K562 (cell line): ENCODE results near the gene MCC. TPM values are rescaled to one million over a fixed set of nuclear protein-coding genes. Genes with fewer than 3 reads are reported as not detected.

Experiments
- ATAC-seq: fragments of 200-7000 bp; cut with Tn5 transposase; 3 replicates; pipeline ENCODE4 v1.9.1; 2020; ENCODE audit warnings: moderate library complexity
- BruUV-seq: library from RNA; stranded (reverse); fragments of 400-500 nt; replicated peaks from 2 replicates; lab custom pipeline; 2021; lab: Mats Ljungman, UMichigan
- CTCF ChIA-PET: fragments of 300-600 bp; formaldehyde crosslinking; extraction: SDS; loops from one replicate; lab custom pipeline; 2021; ENCODE audit warnings: low intra/inter-chr PET ratio; lab: Yijun Ruan, JAX
- POLR2A ChIA-PET: fragments of 300-600, 350-650 bp; sonication (Branson Sonifier 250); formaldehyde crosslinking; extraction: SDS; loops from one replicate; lab custom pipeline; 2021; ENCODE audit warnings: antibody characterized with exemption, inconsistent platforms; lab: Yijun Ruan, JAX
- DNase-seq, 4 experiments: peaks; one replicate each; pipeline versions ENCODE4 v3.0.0 to v3.0.0-alpha.2; 2011 to 2018; ENCODE audit warnings: low spot score in 3 of 4, mixed read lengths in 3 of 4; ENCODE audit errors: extremely low read depth in 1 of 4
- FAIRE-seq: peaks from 2 replicates; lab custom pipeline; 2011; peaks lifted over from hg19 to GRCh38; lab: Jason Lieb, UNC
- H2AFZ ChIP-seq: 2 replicates; pipeline ENCODE4 v1.6.0; 2011; ENCODE audit warnings: low read depth, low read length, control low read depth, inconsistent platforms
- H3K27ac ChIP-seq: fragments of 200-600 bp; 3 replicates; pipeline ENCODE4 v1.8.0; 2011; ENCODE audit warnings: low read depth, mild to moderate bottlenecking, control low read depth, inconsistent platforms, low read length, moderate library complexity, mixed read lengths; ENCODE audit errors: extremely low read depth
- H3K27me3 ChIP-seq, 2 experiments: fragments of 300-600 bp in 1 of 2; 2 replicates in 1 of 2; 3 replicates in 1 of 2; pipeline versions ENCODE4 v1.6.0 to v1.8.0; 2011; ENCODE audit warnings: inconsistent platforms in 2 of 2, low read length in 2 of 2, mild to moderate bottlenecking in 1 of 2, mixed read lengths in 1 of 2, moderate library complexity in 1 of 2; ENCODE audit not compliant: control insufficient read depth in 2 of 2, insufficient read depth in 2 of 2
- H3K36me3 ChIP-seq: fragments of 300-600 bp; 3 replicates; pipeline ENCODE4 v1.8.0; 2011; ENCODE audit warnings: mild to moderate bottlenecking, low read length, inconsistent platforms; ENCODE audit not compliant: control insufficient read depth, insufficient read depth
- H3K4me1 ChIP-seq, 2 experiments: fragments of 200-600 bp in 1 of 2; replicated peaks in 1 of 2; 2 replicates in 1 of 2; 3 replicates in 1 of 2; pipeline versions ENCODE4 v1.5.1 to v1.8.0; 2011; ENCODE audit warnings: inconsistent platforms in 2 of 2, low read length in 2 of 2, mild to moderate bottlenecking in 1 of 2, mixed read lengths in 1 of 2, moderate library complexity in 1 of 2; ENCODE audit not compliant: control insufficient read depth in 2 of 2, insufficient read depth in 2 of 2
- H3K4me2 ChIP-seq: 2 replicates; pipeline ENCODE4 v1.6.1; 2011; ENCODE audit warnings: low read length, control low read depth, inconsistent platforms, mixed read lengths; ENCODE audit not compliant: insufficient read depth
- H3K4me3 ChIP-seq: fragments of 200-600 bp; sonication (generic), shearing (Covaris generic); 2 replicates; pipeline ENCODE4 v1.5.1; 2016; ENCODE audit warnings: control low read depth, inconsistent platforms
- H3K79me2 ChIP-seq: fragments of 200-600 bp; 3 replicates; pipeline ENCODE4 v1.8.0; 2011; ENCODE audit warnings: low read length, inconsistent platforms; ENCODE audit not compliant: control insufficient read depth, insufficient read depth
- H3K9ac ChIP-seq, 2 experiments: 2 replicates each; pipeline versions ENCODE4 v1.6.0 to v1.6.1; 2011; ENCODE audit warnings: low read depth in 2 of 2, low read length in 2 of 2, control low read depth in 1 of 2, inconsistent platforms in 1 of 2, mild to moderate bottlenecking in 1 of 2, mixed read lengths in 1 of 2; ENCODE audit not compliant: insufficient read depth in 1 of 2
- H3K9me1 ChIP-seq: one replicate; pipeline ENCODE4 v1.6.0; 2011; ENCODE audit warnings: inconsistent platforms, mild to moderate bottlenecking, low read length, moderate library complexity; ENCODE audit not compliant: control insufficient read depth, insufficient read depth
- H3K9me3 ChIP-seq: replicated peaks from 2 replicates; pipeline ENCODE4 v1.5.1; 2011; ENCODE audit warnings: low read depth, low read length, inconsistent platforms; ENCODE audit not compliant: control insufficient read depth, insufficient read depth
- H4K20me1 ChIP-seq: replicated peaks from 2 replicates; pipeline ENCODE4 v1.6.1; 2011; ENCODE audit warnings: low read length, inconsistent platforms, mixed read lengths; ENCODE audit not compliant: control insufficient read depth, insufficient read depth
- JUND ChIP-seq, 2 experiments: IDR thresholded peaks; 2 replicates in 1 of 2; 3 replicates in 1 of 2; pipeline ENCODE4 v1.6.1; 2011; ENCODE audit warnings: borderline replicate concordance in 2 of 2, low read depth in 2 of 2, low read length in 2 of 2, improper control_type of control experiment in 1 of 2, missing biosample characterization in 1 of 2, missing genetic modification characterization in 1 of 2, missing genetic modification reagents in 1 of 2
- LCOR ChIP-seq: sonication (generic); formaldehyde crosslinking; IDR thresholded peaks from 2 replicates; pipeline ENCODE4 v1.8.0; 2022; ENCODE audit warnings: mild to moderate bottlenecking, missing genetic modification reagents
- PHF8 ChIP-seq: fragments of 200-600 bp; sonication (generic); IDR thresholded peaks from 2 replicates; pipeline ENCODE4 v1.6.1; 2012; ENCODE audit warnings: mixed run types, mild to moderate bottlenecking, inconsistent platforms, low read length, moderate library complexity, borderline replicate concordance
- POLR2G ChIP-seq: fragments of 200-400 bp; formaldehyde crosslinking; IDR thresholded peaks from 2 replicates; pipeline ENCODE4 v1.6.1; 2017; ENCODE audit warnings: low read depth, mild to moderate bottlenecking, antibody characterized with exemption, low read length, moderate library complexity
- PURB ChIP-seq: sonication (generic); formaldehyde crosslinking; IDR thresholded peaks from 2 replicates; pipeline ENCODE4 v1.9.0; 2021; ENCODE audit warnings: low read depth, mild to moderate bottlenecking, missing genetic modification reagents
- RBM25 ChIP-seq: fragments of 200-400 bp; formaldehyde crosslinking; IDR thresholded peaks from 2 replicates; pipeline ENCODE4 v1.6.1; 2018; ENCODE audit warnings: low read length, low read depth, moderate library complexity; ENCODE audit not compliant: severe bottlenecking
- SMARCA5 ChIP-seq: fragments of 450-650 bp; IDR thresholded peaks from 2 replicates; pipeline ENCODE4 v1.6.1; 2016
- TRIM24 ChIP-seq, 2 experiments: fragments of 450-650 bp; IDR thresholded peaks; 2 replicates each; pipeline ENCODE4 v1.6.1; 2016
- YY1 ChIP-seq, 3 experiments: IDR thresholded peaks; 2 replicates each; pipeline ENCODE4 v1.6.1; 2011; ENCODE audit warnings: low read length in 2 of 3, mild to moderate bottlenecking in 2 of 3, moderate library complexity in 2 of 3, borderline replicate concordance in 1 of 3, control low read depth in 1 of 3, low read depth in 1 of 3; ENCODE audit not compliant: insufficient read depth in 3 of 3, insufficient replicate concordance in 2 of 3, control insufficient read depth in 1 of 3, insufficient read length in 1 of 3; ENCODE audit errors: extremely low read depth in 1 of 3
- ZC3H8 ChIP-seq: fragments of 450-650 bp; IDR thresholded peaks from 2 replicates; pipeline ENCODE4 v1.6.1; 2017
- ZNF140 ChIP-seq: fragments of 250-450 bp; sonication (Bioruptor Pico); IDR thresholded peaks from 2 replicates; pipeline ENCODE4 v1.8.0; 2021; ENCODE audit warnings: moderate library complexity, mild to moderate bottlenecking, inconsistent platforms
- ZNF444 ChIP-seq: fragments of 250-450 bp; sonication (Bioruptor Pico); IDR thresholded peaks from 2 replicates; pipeline ENCODE4 v1.4.0; 2020; ENCODE audit warnings: mild to moderate bottlenecking, moderate library complexity
- WGBS: fragments of 100-300 bp; shearing (Covaris generic); methylation state at CpG from one replicate; pipeline ENCODE4 v1.1.6; 2016; ENCODE audit warnings: low coverage, mixed read lengths; ENCODE audit not compliant: insufficient coverage; ENCODE audit errors: missing lambda C conversion rate; 5-methylcytosine and 5-hydroxymethylcytosine counted together
- in situ Hi-C: fragments of 300-500 bp; cut with MboI; formaldehyde crosslinking; loops from 4 replicates; pipeline ENCODE4 v1.15.0; 2018; ENCODE audit warnings: inconsistent platforms, mixed read lengths
- intact Hi-C: fragments of 100-400 bp; cut with micrococcal nuclease; formaldehyde crosslinking; loops from 2 replicates; pipeline ENCODE4 v1.14.2; 2022
- polyA plus RNA-seq, 8 experiments: library from polyadenylated mRNA; depleted of rRNA in 4 of 8; stranded (reverse) in 5 of 8; unstranded in 3 of 8; fragments of >200 nt; fragmentation: Nextera tagmentation in 2 of 8; fragmentation: Illumina TruSeq in 1 of 8; extraction: Ambion mirVana in 2 of 8; extraction: Trizol in 1 of 8; gene quantifications; 2 replicates each; pipeline versions ENCODE4 v1.2.1 to v1.2.3, GENCODE V29; 2011 to 2014; ENCODE audit warnings: inconsistent platforms in 1 of 8, missing spikeins in 1 of 8
- total RNA-seq, 7 experiments: library from RNA; depleted of rRNA in 6 of 7; stranded (reverse); fragments of >200 nt in 6 of 7; fragmentation: Illumina TruSeq in 2 of 7; extraction: Trizol in 2 of 7; gene quantifications; 2 replicates each; pipeline versions ENCODE4 v1.2.1 to v1.2.3, GENCODE V29; 2011 to 2021; ENCODE audit warnings: low replicate concordance in 1 of 7
- TF ChIP-seq, protein P1 (sequence below): fragments of 450-650 bp; formaldehyde crosslinking; conservative IDR thresholded peaks from 2 replicates; pipeline ENCODE4 v1.4.0; 2022; ENCODE audit warnings: mild to moderate bottlenecking, missing genetic modification characterization
- TF ChIP-seq, protein P2 (sequence below): sonication (generic); formaldehyde crosslinking; IDR thresholded peaks from 2 replicates; pipeline ENCODE4 v1.8.0; 2022; ENCODE audit warnings: mild to moderate bottlenecking, missing genetic modification reagents

MCC gene
- total and polyA plus RNA-seq, 9 of the 15 experiments (the other 6 are each of a cell fraction or from before 2014, with no cell fraction given), result 0.04 to 0.24 (median 0.06) TPM; not detected in 1

DNA sequence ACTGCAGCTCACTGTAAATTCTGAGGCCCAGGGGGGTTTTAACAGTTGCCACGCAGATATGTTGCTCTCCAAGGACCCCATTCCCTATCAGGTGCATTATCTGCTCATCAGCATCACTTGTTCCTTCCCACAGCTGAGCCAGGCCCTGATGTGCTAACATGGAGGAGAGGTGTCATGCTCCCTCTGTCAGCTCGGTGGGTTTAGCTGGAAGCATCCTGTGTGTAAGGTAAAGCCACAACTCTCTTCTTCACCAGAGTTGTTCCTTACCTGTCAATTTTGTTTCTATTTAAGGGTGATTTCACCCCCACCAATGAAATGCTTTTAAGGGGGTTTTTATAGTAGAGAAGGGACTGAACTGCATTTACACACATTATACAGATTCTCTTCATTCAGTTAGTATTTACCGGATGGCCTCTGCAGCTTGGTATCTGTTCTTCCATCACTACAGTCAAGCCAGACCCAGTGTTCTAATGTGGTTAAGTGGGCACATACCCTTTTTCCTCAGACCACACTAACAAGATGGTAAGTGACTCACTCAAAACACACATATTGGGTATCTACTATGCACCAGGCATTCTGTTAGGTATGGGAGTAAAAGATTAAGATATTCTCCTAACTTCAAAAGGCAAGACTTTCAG is 306.3 kb downstream of the MCC start:
- WGBS, result 0% methylated on average over 3 of the region's 3 CpGs
- Histone ChIP-seq H4K20me1 (no peaks in the 10 kb centered on the region), H3K36me3 (no peaks in the 10 kb centered on the region), H3K4me2 (no peak overlapping the region), H3K9me3 (no peaks in the 10 kb centered on the region), H3K4me3 (no peak overlapping the region), H3K27me3 (peaks cover 2 to 18% of the 10 kb centered on the region in 2 experiments; a peak in 3 of 5 replicates), H3K4me1 (no peaks in the 10 kb centered on the region), H3K79me2 (no peaks in the 10 kb centered on the region), H3K9me1 (no peaks in the 10 kb centered on the region), H3K27ac (no peak overlapping the region), H3K9ac (no peak overlapping the region), H2AFZ (no peak overlapping the region)
- BruUV-seq, result no TSS peak
- ChIA-PET POLR2A (interaction anchor here (1.1 kb wide), 1 partner anchor 11 kb away, joined by 4 read pairs; no protein-coding TSS in a partner anchor), CTCF (no interaction called here)
- DNase-seq (no peak), ATAC-seq (no peak), FAIRE-seq (peak; percentile 15)
- in situ Hi-C loops (no loop called here), intact Hi-C loops (no loop called here)
- no peak for TF ChIP-seq JUND (IDR thresholded peaks at IDR 0.05; ENCODE audit: borderline replicate concordance, low read depth, low read length)
- no peak for TF ChIP-seq JUND (tag; IDR thresholded peaks at IDR 0.05; ENCODE audit: borderline replicate concordance, low read depth, low read length)
- no peak for TF ChIP-seq YY1 (IDR thresholded peaks at IDR 0.05; ENCODE audit: borderline replicate concordance in 1 of 3, control insufficient read depth in 1 of 3, extremely low read depth in 1 of 3, insufficient read depth in 3 of 3, insufficient read length in 1 of 3, insufficient replicate concordance in 2 of 3, low read depth in 1 of 3, low read length in 2 of 3)
- no peak for TF ChIP-seq PURB (CRISPR knock-in tag)
- TF ChIP-seq ZNF140 (CRISPR knock-in tag), result no peak
- no peak for TF ChIP-seq LCOR
- no peak for TF ChIP-seq TRIM24 (IDR thresholded peaks at IDR 0.05)
- TF ChIP-seq SMARCA5, result no peak
- TF ChIP-seq, protein P1, sequence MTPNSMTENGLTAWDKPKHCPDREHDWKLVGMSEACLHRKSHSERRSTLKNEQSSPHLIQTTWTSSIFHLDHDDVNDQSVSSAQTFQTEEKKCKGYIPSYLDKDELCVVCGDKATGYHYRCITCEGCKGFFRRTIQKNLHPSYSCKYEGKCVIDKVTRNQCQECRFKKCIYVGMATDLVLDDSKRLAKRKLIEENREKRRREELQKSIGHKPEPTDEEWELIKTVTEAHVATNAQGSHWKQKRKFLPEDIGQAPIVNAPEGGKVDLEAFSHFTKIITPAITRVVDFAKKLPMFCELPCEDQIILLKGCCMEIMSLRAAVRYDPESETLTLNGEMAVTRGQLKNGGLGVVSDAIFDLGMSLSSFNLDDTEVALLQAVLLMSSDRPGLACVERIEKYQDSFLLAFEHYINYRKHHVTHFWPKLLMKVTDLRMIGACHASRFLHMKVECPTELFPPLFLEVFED (CRISPR knock-in tag), result no peak
- no peak for TF ChIP-seq RBM25
- no peak for TF ChIP-seq ZNF444
- TF ChIP-seq POLR2G, result no peak
- no peak for TF ChIP-seq ZC3H8
- no peak for TF ChIP-seq PHF8
- TF ChIP-seq, protein P2, sequence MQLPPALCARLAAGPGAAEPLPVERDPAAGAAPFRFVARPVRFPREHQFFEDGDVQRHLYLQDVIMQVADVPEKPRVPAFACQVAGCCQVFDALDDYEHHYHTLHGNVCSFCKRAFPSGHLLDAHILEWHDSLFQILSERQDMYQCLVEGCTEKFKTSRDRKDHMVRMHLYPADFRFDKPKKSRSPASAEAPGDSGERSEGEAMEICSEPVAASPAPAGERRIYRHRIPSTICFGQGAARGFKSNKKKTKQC (CRISPR knock-in tag), result no peak
